Astrocyte of the cerebellum (primary cell): ENCODE measurements around the gene DLX5.

Experiments
- DNase-seq: peaks from one replicate; pipeline ENCODE4 v3.0.0-alpha.2; 2011; ENCODE audit warnings: low read depth
- H3K4me3 ChIP-seq: 2 replicates; pipeline ENCODE4 v1.5.1; 2011; ENCODE audit warnings: mild to moderate bottlenecking, low read depth, low read length, moderate library complexity
- in situ Hi-C: cut with HindIII; loops from 2 replicates; pipeline ENCODE4 v1.10.0; 2017; ENCODE audit warnings: low sequenced_read_pairs
- TF ChIP-seq, protein P1 (sequence below): IDR thresholded peaks from 2 replicates; pipeline ENCODE4 v1.5.1; 2012; ENCODE audit warnings: low read length, low read depth, moderate library complexity, mild to moderate bottlenecking; ENCODE audit errors: missing control alignments

The DLX5 gene

DNA sequence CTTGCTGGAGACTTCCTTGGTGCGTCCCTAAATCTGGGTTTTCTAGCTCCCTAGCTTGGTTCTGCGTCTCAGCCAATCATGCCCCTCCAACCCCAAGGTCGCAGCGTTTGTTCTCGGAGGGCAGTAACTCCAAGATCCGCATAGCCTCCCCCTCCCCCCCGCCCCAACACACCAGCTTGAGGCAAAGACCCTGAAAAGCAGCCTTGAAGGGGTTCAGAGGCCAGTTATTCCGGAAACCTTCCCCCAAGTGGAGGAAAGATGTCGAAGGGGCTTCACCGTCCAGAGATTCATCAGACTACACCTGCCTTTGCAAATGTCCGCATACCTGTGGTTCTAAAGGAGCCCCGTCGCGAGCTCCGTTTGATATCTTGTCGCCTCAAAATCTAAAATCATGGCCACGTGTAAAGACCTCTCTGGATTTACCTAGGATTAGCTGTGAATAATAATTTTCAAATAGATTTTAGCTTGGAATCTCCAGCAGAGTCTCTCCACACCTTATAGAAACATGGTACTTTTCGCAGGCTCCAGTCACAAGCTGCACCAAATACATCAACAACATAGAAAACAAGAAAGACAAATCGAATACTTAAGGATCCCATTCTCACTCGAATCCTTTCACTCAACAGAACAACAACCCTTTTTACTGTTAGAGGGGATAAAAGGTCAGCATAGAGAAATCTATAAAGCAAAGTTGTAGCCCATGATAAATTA lies 11.3 kb downstream of the DLX5 start:
- in situ Hi-C loops = no loop called here
- TF ChIP-seq, protein P1, sequence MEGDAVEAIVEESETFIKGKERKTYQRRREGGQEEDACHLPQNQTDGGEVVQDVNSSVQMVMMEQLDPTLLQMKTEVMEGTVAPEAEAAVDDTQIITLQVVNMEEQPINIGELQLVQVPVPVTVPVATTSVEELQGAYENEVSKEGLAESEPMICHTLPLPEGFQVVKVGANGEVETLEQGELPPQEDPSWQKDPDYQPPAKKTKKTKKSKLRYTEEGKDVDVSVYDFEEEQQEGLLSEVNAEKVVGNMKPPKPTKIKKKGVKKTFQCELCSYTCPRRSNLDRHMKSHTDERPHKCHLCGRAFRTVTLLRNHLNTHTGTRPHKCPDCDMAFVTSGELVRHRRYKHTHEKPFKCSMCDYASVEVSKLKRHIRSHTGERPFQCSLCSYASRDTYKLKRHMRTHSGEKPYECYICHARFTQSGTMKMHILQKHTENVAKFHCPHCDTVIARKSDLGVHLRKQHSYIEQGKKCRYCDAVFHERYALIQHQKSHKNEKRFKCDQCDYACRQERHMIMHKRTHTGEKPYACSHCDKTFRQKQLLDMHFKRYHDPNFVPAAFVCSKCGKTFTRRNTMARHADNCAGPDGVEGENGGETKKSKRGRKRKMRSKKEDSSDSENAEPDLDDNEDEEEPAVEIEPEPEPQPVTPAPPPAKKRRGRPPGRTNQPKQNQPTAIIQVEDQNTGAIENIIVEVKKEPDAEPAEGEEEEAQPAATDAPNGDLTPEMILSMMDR = no peak
- no peak for DNase-seq
- H3K4me3 ChIP-seq = no peak overlapping the region

DNA sequence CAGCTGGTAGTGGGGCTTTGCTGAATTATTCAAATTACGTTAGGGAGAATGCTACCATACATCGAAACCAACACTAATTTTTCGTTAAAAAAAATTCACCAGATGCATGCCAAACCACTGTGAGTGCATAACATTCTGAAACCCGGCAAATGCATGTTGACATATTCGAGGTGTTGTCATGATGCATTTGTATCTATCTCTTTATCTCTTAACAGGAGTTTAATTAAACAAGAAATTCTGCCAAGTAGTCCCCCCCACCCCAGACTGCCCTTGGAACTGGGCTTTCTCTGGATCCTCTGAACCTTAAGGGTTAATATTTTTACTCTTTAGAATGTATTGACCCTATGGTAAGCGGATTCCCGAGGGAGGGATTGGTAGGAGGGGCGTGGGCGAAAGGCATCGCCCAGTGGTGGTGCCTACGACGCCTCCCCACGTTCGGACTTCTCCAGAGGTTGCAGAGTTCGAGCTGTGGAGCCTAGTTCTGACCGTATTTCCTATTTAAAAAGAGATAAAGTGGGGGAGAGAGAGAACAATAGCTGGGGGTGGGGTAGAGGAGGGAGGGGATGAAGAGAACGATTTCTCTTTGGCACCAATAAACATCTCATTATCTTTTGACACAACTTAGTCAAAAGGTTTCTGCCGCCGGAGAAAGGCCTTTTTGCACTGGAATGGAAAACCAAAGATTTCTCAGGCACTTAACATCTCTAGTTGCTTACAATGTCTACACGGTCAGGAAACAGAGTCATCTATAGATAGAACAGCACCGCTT lies 12.1 kb downstream of the DLX5 start:
- in situ Hi-C loops = no loop called here
- no peak overlapping the region for H3K4me3 ChIP-seq
- TF ChIP-seq, protein P1 = no peak
- no peak for DNase-seq

DNA sequence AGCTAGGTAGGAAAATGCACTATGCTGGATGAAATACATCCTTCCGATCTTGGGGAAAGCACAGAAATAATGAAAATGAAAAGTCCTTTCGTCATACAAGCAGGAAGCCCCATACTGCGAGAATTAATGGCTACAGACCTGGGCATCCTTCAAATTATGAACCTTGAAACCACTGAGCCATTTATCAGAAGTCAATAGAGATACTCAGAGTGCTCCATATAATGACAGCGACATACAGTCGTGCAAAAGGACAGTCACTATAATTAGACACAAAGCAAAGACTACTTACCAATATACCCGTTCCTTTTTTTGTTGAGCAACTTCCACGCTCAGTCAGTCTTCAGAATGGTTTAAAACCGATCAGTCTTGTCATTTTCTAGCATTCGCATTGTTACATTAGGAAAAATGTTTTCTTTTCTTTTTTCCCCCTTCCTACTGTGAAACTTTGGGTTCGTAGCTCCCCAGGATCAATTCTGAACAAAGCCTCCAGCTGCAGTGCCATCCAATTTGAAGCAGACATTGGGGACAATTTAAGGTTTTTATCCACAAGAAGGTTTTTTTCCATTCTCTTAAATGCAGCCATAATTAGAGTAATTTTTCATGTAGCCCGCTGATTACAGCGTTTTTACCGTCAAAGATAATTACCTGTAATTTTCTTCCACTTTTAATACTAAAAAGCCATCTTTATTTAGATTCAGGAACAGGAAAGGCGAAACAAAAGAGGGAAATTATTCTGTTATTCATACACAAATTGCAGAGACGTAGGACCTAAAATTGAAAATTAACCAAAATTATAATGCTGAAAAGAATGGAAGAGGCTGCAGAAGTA lies 12.9 kb downstream of the DLX5 start:
- in situ Hi-C loops = no loop called here
- TF ChIP-seq, protein P1 = no peak
- no peak for DNase-seq

DNA sequence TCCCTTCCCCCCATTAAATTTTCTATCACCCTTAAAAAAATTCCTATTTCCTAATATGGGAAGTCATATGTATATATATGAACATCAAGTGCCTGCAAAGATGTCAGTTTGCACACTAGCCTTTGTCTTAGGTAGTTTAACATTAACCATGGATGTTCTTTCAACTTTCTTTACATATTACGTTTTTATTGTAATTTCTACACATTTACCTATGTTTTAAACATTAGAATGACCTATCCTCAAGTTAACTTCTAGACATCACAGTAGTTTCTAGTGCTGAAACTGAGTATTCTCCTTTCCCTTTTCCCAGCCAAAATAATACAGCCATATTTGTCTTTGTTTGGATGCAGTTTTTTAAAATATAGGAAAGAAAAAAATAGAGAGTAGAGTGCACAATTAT lies 13.5 kb downstream of the DLX5 start:
- no peak for DNase-seq
- in situ Hi-C loops = no loop called here
- TF ChIP-seq, protein P1 = no peak

More for the DNA sequence above, 12.9 kb downstream of the DLX5 start:
- no peak overlapping the region for H3K4me3 ChIP-seq

DNA sequence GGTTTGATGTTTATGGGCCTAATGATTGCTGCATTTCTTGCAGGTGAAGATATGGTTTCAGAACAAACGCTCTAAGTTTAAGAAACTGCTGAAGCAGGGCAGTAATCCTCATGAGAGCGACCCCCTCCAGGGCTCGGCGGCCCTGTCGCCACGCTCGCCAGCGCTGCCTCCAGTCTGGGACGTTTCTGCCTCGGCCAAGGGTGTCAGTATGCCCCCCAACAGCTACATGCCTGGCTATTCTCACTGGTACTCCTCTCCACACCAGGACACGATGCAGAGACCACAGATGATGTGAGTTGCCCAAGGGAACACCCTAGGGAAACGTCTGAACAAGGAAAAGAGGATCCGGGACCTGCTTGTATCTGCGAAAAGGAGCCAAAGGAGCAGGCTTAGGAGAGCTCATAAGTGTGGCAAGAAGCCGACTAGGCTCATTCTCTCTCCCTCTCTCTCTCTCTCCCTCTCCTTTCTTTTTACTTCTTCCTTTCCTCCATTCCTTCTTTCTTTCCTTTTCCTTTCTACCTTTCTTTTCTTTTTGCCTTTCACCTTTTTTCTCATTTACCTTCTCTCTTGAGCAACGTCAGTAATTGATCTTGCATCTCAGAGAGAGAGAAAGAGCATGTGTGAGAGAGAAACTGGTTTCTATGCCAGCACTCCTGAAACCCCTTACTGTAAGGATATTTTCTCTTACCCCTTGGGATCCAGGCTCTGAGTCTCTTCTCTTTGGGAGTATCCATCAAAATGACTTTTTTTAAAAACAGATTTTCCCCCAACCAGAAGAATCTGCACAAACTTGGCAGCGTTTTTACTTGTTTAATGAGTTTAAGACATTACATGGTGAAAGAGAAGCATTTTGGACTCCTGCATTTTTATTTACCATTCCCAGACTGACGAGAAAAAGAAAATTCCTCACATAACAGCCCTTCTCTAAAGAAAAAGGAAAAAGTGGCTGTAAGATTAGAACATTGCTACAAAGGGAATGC lies 14.6 kb downstream of the DLX5 start:
- H3K4me3 ChIP-seq = no peak overlapping the region
- in situ Hi-C loops = no loop called here
- TF ChIP-seq, protein P1 = no peak
- no peak for DNase-seq

More for the DNA sequence above, 13.5 kb downstream of the DLX5 start:
- no peak overlapping the region for H3K4me3 ChIP-seq
